HG02981 (cell line): Measurements from ENCODE around the gene FAM110A.
"Not testable (repeated sequence)": the region's sequence is repeated elsewhere in the genome, so short reads cannot be mapped to it uniquely, and the experiment has no call there.

Experiments
- ATAC-seq: cut with Tn5 transposase; IDR thresholded peaks from one replicate; pipeline ENCODE4 v1.9.1; 2021; ENCODE audit warnings: mild to moderate bottlenecking, moderate library complexity; ENCODE audit not compliant: unreplicated experiment

The FAM110A gene

DNA sequence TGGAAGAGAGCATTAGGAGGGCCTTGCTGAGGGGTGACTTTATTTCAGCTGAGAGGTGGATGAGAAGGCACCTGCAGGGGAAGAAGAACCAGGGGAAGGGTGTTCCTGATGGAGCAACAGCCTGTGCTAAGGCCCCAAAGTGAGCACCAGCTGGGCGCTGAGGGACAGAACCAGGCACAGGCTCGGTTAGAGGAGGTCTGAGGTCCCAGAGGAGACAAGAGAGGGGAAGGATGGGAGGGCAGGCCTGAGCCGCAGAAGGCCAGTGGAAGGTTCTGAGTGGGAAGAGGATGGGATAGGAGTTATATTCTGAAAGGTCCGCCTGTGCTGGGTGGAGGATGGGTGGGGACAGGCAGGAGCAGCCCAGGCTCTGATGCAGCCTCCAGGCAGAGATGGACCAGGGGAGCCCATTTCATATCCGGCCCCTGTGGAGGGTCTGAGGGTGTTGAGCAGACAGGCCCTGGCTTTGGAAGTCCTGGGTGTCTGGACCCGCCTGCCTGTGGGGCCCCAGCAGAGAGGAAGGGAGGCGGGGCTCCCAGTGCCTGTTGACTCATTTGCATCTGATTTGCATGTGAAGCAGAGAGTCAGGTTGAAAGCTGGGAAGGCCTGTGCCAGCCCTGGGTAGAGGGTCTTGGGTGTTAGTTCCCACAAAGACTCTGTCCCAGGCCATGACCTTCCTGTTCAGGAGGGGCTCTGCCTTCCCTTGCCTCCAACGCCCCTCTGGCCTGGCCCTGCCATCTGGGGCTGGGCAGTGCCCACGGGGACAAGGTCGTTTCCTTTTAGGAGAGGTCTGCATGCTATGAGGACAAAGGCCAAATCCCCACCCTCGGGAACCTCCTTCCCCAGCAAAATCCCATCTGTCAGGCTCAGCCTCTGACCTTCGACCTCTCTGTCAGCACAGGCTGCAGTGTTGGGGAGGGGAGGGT is 10.6 kb upstream of the FAM110A start:
- ATAC-seq: no peak

DNA sequence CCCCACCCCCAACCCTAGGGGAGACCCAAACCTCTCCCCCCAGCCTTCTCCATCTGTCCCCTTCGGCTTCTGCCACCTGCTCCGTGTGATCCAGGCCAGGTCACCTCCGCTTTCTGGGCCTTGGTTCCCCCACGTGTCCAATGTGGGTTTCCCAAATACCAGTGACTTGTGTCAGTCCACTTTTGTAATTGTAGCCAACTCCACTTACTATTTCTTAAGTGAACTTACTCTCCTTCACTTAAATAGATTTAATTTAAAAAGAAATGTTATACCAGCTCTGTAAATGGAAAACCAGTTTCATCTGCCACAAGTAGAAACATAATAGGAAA is 10.0 kb upstream of the FAM110A start:
- ATAC-seq: no peak

DNA sequence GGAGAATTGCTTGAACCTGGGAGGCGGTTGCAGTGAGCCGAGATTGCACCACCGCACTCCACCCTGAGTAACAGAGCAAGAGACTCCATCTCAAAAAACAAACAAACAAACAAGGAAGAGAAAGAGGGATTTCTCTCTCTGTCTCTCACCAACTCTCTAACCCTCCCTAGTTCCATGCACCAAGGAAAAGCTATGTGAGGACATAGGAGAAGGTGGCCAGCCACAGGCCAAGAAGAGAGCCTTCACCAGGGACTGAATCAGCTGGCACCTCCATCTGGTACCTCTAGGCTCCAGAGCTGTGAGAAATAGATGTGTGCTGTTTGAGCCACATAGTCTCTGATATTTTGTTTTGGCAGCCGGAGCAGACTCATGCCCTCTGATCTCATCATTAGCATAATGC is 9.0 kb upstream of the FAM110A start:
- ATAC-seq: no peak

DNA sequence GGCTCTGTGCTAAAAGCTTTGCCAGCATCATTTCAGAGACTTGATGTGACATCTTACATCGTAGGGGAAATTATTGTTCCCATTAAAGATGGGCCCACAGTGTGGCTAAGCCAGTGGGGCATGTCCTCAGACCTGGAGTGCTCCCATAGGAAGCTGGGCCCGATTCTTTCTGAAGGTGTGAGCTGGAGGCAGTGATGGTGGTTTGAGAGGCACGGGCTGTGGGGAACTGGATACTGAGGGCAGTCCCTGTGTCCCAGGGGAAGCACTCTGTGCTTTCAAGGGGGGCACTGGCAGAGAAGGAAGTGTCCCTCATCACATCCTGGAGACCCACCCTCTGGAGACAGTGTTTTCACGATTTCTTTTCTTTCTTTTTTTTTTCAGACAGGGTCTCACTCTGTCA is 8.6 kb upstream of the FAM110A start:
- no peak for ATAC-seq

DNA sequence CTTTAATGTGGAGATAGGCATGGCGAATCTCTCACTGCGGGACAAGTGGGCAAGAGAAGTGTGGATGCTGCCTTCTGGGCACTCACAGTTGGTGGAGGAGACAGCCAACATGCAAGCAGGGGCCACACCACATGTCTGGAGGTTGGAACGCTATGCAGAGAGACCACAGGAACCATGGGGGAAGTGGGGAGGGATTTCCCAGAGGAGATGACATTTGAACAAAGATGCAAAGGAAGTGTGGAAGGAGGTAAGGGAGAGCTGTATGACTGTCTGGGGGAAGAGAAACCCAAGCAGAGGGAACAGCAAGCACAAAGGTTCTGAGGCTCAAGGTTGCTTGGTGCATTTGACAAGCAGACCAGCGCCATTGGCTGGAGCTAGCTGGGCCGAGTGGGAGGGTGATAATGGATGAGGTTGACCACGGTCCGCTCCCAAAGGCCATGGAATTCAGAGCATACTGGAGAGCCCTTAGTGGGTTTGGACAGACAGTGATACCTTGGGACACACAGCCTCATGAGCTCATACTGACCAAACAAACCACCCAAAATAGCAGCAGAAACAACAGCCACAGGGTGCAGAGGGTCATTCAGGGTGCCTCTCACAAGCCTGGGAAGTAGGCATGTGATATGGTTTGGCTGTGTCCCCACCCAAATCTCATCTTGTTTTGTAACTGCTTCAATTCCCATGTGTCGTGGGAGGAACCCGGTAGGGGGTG is 7.6 kb upstream of the FAM110A start:
- no peak for ATAC-seq

DNA sequence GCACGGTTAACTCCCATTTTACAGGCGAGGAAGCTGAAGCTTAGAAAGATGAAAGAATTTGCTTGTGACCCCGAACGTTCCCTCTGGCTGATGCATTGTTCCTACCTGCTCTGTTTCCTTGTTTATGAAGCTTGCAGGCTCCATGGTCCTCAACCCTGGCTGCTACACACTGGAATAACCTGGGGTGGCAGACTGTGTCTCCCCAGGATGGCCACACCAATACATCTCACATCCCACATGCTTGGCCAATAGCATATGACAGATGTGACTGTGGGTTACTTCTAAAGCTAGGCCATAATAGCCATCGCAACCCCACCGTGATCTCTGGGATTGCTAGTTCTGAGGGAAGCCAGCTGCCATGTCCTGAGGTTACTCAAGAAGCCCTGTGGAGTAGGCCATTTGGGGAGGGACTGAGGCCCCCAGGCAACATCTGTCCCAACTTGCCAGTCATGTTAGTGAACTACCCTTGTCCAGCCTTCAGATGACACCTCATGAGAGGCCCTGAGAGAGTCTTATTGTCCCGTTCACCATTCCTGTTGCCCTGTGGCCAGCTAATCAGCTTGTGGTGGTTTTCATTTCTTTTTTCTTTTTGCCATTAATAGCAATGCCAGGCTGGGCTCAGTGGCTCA is 6.7 kb upstream of the FAM110A start:
- ATAC-seq: no peak

DNA sequence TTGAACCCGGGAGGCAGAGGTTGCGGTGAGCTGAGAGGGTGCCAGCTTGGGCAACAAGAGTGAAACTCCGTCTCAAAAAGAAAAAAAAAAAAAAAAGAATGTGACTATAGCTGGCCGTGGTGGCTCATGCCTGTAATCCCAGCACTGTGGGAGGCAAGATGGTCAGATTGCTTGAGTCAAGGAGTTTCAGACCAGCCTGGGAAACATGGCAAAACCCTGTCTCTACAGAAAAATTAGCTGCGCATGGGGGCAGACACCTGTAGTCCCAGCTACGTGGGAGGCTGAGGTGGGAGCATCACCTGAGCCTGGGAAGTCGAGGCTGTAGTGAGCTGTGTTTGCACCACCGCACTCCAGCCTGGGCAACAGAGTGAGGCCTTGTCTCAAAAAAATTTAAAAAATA is 5.5 kb upstream of the FAM110A start:
- not testable (repeated sequence) for ATAC-seq

DNA sequence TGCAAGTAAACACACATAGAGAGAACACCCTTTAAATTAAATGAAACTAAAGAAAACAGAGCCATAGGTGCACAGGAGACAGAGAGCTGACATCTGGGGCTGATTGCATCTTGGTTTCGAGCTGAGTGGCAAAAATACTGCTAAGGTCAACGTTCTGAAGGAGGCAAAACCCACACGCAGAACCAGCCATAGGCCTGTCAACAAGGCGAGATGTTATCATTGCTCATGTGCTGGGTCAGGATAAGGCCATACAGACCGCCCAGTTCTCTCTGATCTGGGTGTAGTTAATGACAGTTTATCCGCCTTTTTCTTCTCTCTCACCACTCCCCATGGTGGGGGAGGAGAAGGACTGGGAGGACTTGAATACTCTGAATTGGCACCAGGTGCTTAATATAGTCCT is 4.5 kb upstream of the FAM110A start:
- no peak for ATAC-seq

DNA sequence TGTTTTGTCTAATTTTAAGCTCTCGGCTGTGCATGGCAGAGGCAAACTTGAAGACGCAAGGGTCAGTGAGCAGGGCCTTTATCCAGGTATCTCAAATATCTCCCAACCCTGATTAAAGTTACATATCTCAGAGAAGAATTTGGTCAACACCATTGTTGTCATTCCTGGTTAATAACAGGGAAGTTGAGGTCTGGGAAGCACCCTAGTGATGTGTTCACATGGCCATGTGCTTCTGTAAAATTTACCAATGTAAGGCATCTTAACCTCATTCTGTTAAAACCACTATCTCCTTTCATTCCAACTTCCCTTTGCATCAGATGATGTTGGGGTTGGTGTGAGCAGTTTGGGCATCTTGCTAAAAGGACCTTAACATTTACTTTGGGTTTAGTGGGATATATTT is 4.0 kb upstream of the FAM110A start:
- ATAC-seq: no peak

DNA sequence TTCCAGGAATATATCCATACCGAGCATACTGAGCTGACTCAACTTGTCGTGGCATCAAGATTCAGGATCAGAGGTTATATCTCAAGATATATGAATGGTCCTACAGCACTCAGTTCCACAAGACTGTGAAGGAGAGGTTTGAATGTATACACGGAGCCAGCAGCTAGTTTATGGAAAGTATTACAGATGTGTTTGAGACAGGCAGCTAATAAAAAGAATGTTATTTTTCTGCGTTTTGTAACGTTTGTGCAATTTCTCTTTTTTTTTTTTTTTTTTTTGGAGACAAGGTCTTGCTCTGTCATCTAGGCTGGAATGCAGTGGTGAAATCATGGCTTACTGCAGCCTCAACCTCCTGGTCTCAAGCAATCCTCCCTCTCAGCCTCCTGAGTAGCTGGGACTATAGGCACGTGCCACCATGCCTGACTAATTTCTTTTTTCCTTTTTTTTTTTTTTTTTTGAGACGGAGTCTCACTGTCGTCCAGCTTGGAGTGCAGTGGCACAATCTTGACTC is 3.4 kb upstream of the FAM110A start:
- no peak for ATAC-seq

DNA sequence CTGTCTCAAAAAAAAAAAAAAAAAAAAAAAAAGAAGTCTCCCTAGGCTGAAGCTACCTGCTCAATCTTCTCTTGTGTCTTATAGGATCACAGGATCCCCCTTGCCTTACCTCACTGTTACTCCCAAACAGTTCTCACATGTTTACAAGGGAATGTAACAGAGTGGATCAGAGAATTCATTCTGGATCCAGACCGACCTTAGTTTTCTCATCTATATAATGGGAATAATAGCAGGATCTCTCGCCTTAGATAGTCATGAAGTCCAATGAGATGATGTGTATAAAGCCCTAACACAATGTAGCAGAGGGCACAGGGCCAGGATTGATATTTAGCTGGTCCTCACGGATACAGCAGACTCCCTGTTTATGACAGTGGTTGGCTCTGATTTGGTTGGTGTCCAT is 2.3 kb upstream of the FAM110A start:
- no peak for ATAC-seq

DNA sequence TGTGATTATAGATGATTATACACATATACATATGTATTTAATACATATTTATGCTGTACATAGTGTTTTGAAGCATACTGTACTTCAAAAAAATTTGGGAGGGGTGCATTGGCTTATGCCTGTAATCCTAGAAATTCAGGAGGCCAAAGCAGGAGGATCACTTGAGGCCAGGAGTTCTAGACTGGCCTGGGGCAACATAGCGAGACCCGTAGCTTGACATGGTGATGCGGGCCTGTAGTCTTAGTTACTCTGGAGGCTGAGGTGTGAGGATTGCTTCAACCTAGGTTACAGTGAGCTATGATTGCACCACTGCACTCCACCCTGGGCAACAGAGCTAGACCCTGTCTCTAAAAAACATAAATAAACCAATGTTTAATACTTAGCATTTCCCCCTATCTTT is 1.6 kb upstream of the FAM110A start:
- ATAC-seq: no peak

DNA sequence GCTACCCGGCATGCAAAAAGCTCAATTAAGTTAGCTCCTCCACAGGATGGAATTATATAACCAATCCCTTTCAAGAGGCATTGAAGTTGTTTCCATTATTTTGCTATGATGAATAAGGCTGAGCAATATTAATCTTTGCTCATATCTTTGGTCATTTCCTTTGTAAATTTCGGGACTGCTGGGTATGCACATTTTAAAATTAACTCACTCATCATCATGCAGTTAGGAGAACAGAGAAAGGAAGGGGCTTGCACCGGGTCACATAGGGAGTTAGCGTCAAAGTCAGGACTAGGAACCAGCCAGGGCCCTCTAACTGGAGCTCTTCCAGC is 430 bp upstream of the FAM110A start:
- ATAC-seq: peak; percentile 13

DNA sequence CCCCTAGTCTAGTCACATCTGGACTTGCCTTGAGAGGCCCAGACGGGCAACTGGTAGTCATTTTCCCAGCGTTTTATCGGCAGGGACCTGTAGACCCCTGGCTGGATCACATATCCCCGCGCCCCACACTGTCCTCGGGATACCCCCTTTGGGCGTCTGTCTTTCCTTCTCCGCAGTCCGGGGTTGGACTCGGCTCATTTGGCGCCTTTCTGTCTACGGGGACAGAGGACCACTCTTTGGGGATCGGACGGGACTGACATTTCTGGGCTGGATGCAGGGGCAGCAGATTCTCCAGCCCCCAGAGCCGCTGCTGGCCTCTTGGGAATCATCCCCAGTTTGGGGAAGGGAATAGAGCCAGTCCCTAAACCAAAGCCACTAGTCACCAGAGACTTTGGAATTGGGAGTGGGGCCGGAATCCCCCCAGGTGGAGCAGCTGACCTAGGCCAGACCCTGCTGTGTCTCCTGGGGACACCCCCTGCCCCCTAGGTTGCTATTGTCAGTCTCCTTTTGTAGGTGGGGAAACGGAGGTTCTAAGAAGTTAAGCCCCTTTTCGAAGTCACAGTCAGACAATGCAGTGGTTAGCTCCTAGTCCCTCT is 734 bp downstream of the FAM110A start:
- peak; percentile 9 for ATAC-seq

DNA sequence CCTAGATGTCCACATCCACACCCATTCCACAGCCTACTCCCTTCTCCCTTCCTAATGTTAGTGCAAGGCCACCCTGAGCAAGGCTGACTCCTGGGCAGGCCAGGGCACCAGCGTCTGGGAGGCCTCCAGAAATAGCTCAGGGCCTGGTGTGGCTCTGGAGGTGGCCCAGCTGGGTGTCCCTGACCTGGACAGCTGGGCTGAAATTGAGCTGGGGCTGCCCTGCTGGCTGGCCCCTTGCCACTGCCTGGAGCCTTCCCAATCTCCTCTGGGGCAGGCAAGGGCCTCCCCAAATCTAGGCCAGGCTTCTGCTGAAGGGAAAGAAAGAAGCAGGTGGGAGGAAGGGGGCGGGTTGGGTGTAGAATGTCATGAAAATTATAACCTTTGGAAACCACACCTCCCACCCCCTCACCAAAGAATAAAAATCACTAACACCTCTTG is 2.1 kb downstream of the FAM110A start:
- ATAC-seq: no peak

DNA sequence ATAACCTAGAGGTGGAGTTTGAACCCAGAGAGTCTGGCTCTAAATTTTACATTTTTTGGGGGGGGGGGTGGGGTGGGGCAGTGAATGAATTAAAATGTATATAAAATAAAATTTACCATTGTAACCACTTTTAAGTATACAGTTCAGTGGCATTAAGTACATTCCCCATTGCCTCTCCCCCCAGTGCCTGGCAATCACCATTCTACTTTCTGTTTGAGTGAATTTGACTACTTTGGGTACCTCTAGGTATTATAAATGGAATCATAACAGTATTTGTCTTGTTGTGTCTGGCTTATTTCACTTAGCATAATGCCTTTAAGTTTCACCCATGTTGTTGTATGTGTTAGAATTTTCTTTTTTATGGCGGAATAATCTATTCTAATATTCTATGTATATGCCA is 2.7 kb downstream of the FAM110A start:
- ATAC-seq: no peak

DNA sequence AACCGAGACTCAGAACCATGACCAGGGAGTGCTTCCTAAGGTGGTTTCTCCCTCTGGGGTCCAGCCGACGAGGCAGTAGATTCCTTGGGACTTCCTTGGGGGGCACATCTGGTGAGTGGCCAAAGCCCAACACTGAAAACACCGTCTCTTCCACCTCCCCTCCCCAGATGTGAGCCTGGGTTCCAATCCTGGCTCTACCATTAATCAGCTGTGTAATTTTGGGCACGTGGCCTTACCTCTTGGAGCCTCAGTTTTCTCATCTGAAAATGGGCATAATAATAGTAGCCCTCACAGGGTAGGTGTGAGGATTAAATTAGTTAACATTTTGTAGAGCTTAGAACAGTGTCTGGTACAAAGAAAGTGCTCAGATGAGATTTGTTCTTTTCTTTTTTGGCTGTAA is 5.5 kb downstream of the FAM110A start:
- no peak for ATAC-seq

DNA sequence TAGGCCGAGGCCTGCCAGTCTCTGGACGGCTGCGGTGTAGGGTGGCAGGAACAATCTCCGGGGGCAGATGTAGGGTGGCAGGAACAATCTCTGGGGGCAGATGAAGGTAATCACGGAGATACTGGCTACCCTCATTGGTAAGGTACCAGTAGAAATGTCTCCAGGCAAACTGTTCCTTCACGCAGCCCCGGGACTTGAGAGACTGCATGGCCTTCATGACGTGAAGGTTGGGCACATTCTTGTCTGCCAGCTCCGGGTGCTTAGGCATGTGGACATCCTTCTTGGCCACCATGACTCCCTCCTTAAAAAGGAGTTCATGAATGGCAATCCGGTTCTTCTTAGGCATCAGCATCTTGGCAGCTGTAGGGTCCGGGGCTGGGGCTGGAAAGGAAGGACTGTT is 6.1 kb downstream of the FAM110A start:
- ATAC-seq: no peak

DNA sequence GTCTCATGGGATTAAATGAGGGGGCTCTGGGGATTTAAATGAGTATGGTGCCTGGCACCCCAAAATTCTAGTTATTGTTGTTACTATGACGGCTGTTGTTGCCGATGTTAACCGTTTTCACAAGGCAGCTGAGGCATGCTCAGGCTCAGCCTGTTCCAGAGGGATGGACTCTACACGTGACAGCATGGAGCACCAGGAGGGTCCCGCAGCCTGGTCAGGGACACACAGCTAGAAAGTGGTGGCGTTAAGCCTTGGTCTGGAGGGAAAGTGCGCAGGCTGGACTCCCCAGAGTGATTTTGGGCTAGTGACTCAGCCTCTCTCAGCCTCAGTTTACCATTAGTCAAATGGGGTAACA is 7.0 kb downstream of the FAM110A start:
- no peak for ATAC-seq

DNA sequence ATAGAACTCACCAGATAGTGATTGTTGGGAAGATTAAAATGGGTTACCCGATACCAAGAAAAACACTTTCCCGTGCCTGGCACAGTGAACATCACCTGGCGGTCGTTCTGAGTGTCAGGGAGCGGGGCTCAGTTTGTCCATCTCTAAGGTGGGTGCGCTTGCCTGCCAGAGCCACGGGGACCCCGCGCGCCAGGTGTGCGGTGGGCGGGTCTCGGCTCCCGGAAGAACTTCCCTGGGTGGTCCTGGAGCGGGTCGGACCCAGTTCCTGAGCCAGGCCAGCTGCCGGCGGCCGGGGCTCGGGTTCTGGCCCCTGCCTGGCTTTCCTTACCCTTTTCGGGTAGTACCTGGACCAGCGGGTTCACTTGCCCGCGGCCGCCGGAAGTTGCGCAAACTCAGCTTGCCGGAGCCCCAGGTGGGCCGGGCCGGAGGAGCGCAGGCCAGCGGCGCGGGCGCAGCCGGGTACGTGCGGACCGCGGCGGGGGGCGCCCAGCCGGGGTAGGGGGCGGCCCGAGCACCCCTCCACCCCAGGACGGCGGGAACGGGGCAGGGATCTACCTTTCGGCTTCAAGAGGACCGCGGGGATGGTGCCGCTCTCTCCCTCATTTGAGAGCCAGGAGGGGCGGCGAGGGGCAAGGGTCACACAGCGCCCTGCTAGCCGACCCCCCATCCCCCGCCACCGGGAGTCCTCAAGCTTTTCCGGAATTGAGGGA is 7.5 kb downstream of the FAM110A start:
- ATAC-seq: no peak
